ENCODE results near the gene RXRA.
"Not testable (repeated sequence)": the region's sequence is repeated elsewhere in the genome, so short reads cannot be mapped to it uniquely, and the experiment has no call there.

Gene RXRA

DNA sequence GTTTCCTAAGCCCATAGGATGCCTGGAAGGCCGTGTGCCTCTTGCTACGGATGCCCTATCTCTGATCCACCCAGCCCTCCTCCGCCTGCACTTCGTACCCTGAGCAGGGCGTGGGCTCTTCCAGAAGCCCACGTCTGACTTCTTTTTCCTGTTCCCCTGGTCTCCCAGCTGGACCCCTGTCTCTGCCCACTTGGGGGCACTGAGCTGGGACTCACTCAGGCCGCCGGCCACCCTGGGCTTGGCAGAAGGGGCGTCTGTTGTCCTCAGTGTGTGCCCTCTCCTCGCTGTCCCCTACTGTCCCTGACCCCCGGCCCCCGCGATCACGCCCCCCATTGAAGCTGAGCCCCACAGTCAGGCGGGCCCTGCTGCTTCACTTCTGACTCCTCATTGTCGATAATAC lies 22.0 kb upstream of the RXRA start:
- Histone ChIP-seq H3K27me3 (ENCODE audit: insufficient read depth, low read length) (no peaks in the 10 kb centered on the region; the same call in 1 of the 2 replicates), H3K36me3 (ENCODE audit: insufficient read depth, low read length) (no peaks in the 10 kb centered on the region; the same call in 1 of the 2 replicates), H3K4me2 (ENCODE audit: low read length) (no peak overlapping the region), H3K4me3 (ENCODE audit: low read depth, low read length, poor library complexity, severe bottlenecking) (no peak overlapping the region), H3K9me3 (ENCODE audit: low read length) (no peaks in the 10 kb centered on the region), H4K20me1 (ENCODE audit: insufficient read depth, low read length) (no peaks in the 10 kb centered on the region), H3F3A (ENCODE audit: insufficient read depth, low read length) (no peaks in the 10 kb centered on the region), H3K9ac (ENCODE audit: low read length) (no peak overlapping the region), H3K9me2 (ENCODE audit: low read depth, low read length) (no peaks in the 10 kb centered on the region), H3K4me1 (ENCODE audit: insufficient read depth, low read length, severe bottlenecking) (no peaks in the 10 kb centered on the region), H2AFZ (ENCODE audit: low read length) (no peak overlapping the region), H3K79me2 (ENCODE audit: insufficient read depth, low read length) (no peaks in the 10 kb centered on the region), H3K27ac (ENCODE audit: low read depth, low read length, poor library complexity, severe bottlenecking) (no peak overlapping the region)
- no peak for TF ChIP-seq CTCF (IDR thresholded peaks at IDR 0.05; ENCODE audit: low read length)
- TF ChIP-seq EZH2 (IDR thresholded peaks at IDR 0.05; ENCODE audit: borderline replicate concordance, low read length) = no peak

DNA sequence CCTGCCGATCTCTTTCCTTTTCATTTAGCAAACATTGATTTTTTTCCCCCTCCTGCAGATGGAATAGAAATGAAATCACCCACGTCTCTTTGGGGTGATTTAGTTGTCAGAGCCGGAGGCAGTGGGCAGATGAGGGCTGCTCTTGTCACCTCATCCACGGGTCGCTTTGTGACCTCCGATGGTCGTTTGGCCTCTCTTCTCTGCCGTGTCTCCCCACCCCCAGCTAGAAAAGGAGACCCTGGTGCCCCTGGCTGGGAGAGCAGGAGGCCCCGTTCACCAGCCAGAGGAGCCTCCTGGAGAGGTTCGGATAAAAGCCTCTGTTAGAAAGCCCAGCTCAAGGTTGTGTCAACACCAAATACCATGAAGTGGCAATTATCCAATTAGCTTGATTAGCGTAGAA lies 21.6 kb upstream of the RXRA start:
- Histone ChIP-seq H3K9me3 (ENCODE audit: low read length) (no peaks in the 10 kb centered on the region), H2AFZ (ENCODE audit: low read length) (no peak overlapping the region), H4K20me1 (ENCODE audit: insufficient read depth, low read length) (no peaks in the 10 kb centered on the region), H3K4me2 (ENCODE audit: low read length) (no peak overlapping the region), H3F3A (ENCODE audit: insufficient read depth, low read length) (no peaks in the 10 kb centered on the region), H3K9me2 (ENCODE audit: low read depth, low read length) (no peaks in the 10 kb centered on the region), H3K27me3 (ENCODE audit: insufficient read depth, low read length) (no peaks in the 10 kb centered on the region; the same call in 1 of the 2 replicates), H3K79me2 (ENCODE audit: insufficient read depth, low read length) (no peaks in the 10 kb centered on the region), H3K36me3 (ENCODE audit: insufficient read depth, low read length) (no peaks in the 10 kb centered on the region; the same call in 1 of the 2 replicates), H3K4me3 (ENCODE audit: low read depth, low read length, poor library complexity, severe bottlenecking) (no peak overlapping the region), H3K9ac (ENCODE audit: low read length) (no peak overlapping the region), H3K4me1 (ENCODE audit: insufficient read depth, low read length, severe bottlenecking) (no peaks in the 10 kb centered on the region), H3K27ac (ENCODE audit: low read depth, low read length, poor library complexity, severe bottlenecking) (no peak overlapping the region)
- TF ChIP-seq CTCF (IDR thresholded peaks at IDR 0.05; ENCODE audit: low read length) (no peak), EZH2 (IDR thresholded peaks at IDR 0.05; ENCODE audit: borderline replicate concordance, low read length) (no peak)

GRCh38 chr9:134305533-134305932 lies 20.7 kb upstream of the RXRA start:
- no peak overlapping the region for H2AFZ ChIP-seq (ENCODE audit: low read length)
- no peaks in the 10 kb centered on the region for H3K4me1 ChIP-seq (ENCODE audit: insufficient read depth, low read length, severe bottlenecking)
- no peaks in the 10 kb centered on the region; the same call in 1 of the 2 replicates for H3K27me3 ChIP-seq (ENCODE audit: insufficient read depth, low read length)
- no peaks in the 10 kb centered on the region for H3K9me2 ChIP-seq (ENCODE audit: low read depth, low read length)
- H3K36me3 ChIP-seq (ENCODE audit: insufficient read depth, low read length) = no peaks in the 10 kb centered on the region; the same call in 1 of the 2 replicates
- H3K27ac ChIP-seq (ENCODE audit: low read depth, low read length, poor library complexity, severe bottlenecking) = no peak overlapping the region
- no peak overlapping the region for H3K4me3 ChIP-seq (ENCODE audit: low read depth, low read length, poor library complexity, severe bottlenecking)
- H3F3A ChIP-seq (ENCODE audit: insufficient read depth, low read length) = no peaks in the 10 kb centered on the region
- no peaks in the 10 kb centered on the region for H3K9me3 ChIP-seq (ENCODE audit: low read length)
- TF ChIP-seq EZH2 (IDR thresholded peaks at IDR 0.05; ENCODE audit: borderline replicate concordance, low read length) (no peak), CTCF (IDR thresholded peaks at IDR 0.05; ENCODE audit: low read length) (no peak)
- no peaks in the 10 kb centered on the region for H3K79me2 ChIP-seq (ENCODE audit: insufficient read depth, low read length)
- no peak overlapping the region for H3K9ac ChIP-seq (ENCODE audit: low read length)
- H4K20me1 ChIP-seq (ENCODE audit: insufficient read depth, low read length) = no peaks in the 10 kb centered on the region
- H3K4me2 ChIP-seq (ENCODE audit: low read length) = no peak overlapping the region

DNA sequence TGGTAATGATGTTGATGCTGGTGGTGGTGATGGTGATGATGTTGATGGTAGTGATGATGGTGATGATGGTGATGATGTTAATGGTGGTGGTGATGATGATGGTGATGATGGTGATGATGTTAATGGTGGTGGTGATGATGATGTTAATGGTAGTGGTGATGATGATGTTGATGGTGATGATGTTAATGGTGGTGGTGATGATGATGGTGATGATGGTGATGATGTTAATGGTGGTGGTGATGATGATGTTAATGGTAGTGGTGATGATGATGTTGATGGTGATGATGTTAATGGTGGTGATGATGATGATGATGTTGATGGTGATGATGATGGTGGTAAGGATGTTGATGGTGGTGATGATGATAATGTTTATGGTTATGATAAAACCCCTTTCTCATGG lies 20.2 kb upstream of the RXRA start:
- H3K27me3 ChIP-seq (ENCODE audit: insufficient read depth, low read length); H3K36me3 ChIP-seq (ENCODE audit: insufficient read depth, low read length); H4K20me1 ChIP-seq (ENCODE audit: insufficient read depth, low read length); H3K9ac ChIP-seq (ENCODE audit: low read length); H3K9me3 ChIP-seq (ENCODE audit: low read length); H2AFZ ChIP-seq (ENCODE audit: low read length); H3K4me1 ChIP-seq (ENCODE audit: insufficient read depth, low read length, severe bottlenecking); H3F3A ChIP-seq (ENCODE audit: insufficient read depth, low read length); H3K27ac ChIP-seq (ENCODE audit: low read depth, low read length, poor library complexity, severe bottlenecking); H3K4me2 ChIP-seq (ENCODE audit: low read length); H3K4me3 ChIP-seq (ENCODE audit: low read depth, low read length, poor library complexity, severe bottlenecking); H3K79me2 ChIP-seq (ENCODE audit: insufficient read depth, low read length); H3K9me2 ChIP-seq (ENCODE audit: low read depth, low read length): not testable (repeated sequence)
